Measurements from ENCODE around the gene TIMELESS.
A peak's percentile ranks its signal among the peaks of the same experiment; 100 is the strongest.

Gene TIMELESS

GRCh38 chr12:56476972-56477432, 27.8 kb upstream of the TIMELESS start:
- H3K4me3 ChIP-seq (ENCODE audit: low read length), result no peak overlapping the region
- no peak for DNase-seq (ENCODE audit: low read depth)
- no peak for TF ChIP-seq CTCF (conservative IDR thresholded peaks at IDR 0.05; ENCODE audit: low read depth, low read length)

GRCh38 chr12:56476143-56476542, 26.9 kb upstream of the TIMELESS start:
- no peak overlapping the region for H3K4me3 ChIP-seq (ENCODE audit: low read length)
- DNase-seq (ENCODE audit: low read depth), result no peak
- no peak for TF ChIP-seq CTCF (conservative IDR thresholded peaks at IDR 0.05; ENCODE audit: low read depth, low read length)

GRCh38 chr12:56474389-56474788, 25.2 kb upstream of the TIMELESS start:
- DNase-seq (ENCODE audit: low read depth), result no peak

GRCh38 chr12:56469007-56469930, 20.0 kb upstream of the TIMELESS start:
- no peak for TF ChIP-seq CTCF (conservative IDR thresholded peaks at IDR 0.05; ENCODE audit: low read depth, low read length)
- peak overlapping the region; percentile 100 for H3K4me3 ChIP-seq (ENCODE audit: low read length)
- no peak for DNase-seq (ENCODE audit: low read depth)

More at GRCh38 chr12:56474389-56474788, 25.2 kb upstream of the TIMELESS start:
- no peak for TF ChIP-seq CTCF (conservative IDR thresholded peaks at IDR 0.05; ENCODE audit: low read depth, low read length)
- H3K4me3 ChIP-seq (ENCODE audit: low read length), result no peak overlapping the region

GRCh38 chr12:56468216-56469006, 19.2 kb upstream of the TIMELESS start, which contains the start of gene SPRYD4:
TSS of gene SPRYD4 (plus strand) at chr12:56468578. CDS start at chr12:56468592, 14 bp downstream.
- H3K4me3 ChIP-seq (ENCODE audit: low read length), result peak within 1 kb of the TSS; percentile 100
- peak; percentile 75 for DNase-seq (ENCODE audit: low read depth)
- peak; percentile 32 for TF ChIP-seq CTCF (conservative IDR thresholded peaks at IDR 0.05; ENCODE audit: low read depth, low read length)

GRCh38 chr12:56462565-56462964, 13.3 kb upstream of the TIMELESS start:
- no peak overlapping the region for H3K4me3 ChIP-seq (ENCODE audit: low read length)
- no peak for TF ChIP-seq CTCF (conservative IDR thresholded peaks at IDR 0.05; ENCODE audit: low read depth, low read length)
- DNase-seq (ENCODE audit: low read depth), result no peak

Measured in retinal pigment epithelial cell (primary cell).